Kidney epithelial cell (primary cell): ENCODE data around the gene TNS4. TPM values are rescaled to one million over a fixed set of nuclear protein-coding genes. Genes with fewer than 3 reads are reported as not detected.

Source experiments
- DNase-seq: peaks from one replicate; pipeline ENCODE4 v3.0.0-alpha.2; 2010; ENCODE audit warnings: low read depth
- H3K27me3 ChIP-seq: 2 replicates; pipeline ENCODE4 v1.6.0; 2011; ENCODE audit warnings: low read length; ENCODE audit not compliant: control insufficient read depth, insufficient read depth
- H3K36me3 ChIP-seq: 2 replicates; pipeline ENCODE4 v1.5.1; 2011; ENCODE audit warnings: low read length; ENCODE audit not compliant: control insufficient read depth, insufficient read depth
- H3K4me3 ChIP-seq: 2 replicates; pipeline ENCODE4 v1.5.1; 2011; ENCODE audit warnings: low read depth, mild to moderate bottlenecking, control low read depth, low read length
- CTCF ChIP-seq: IDR thresholded peaks from 2 replicates; pipeline ENCODE4 v1.5.1; 2011; ENCODE audit warnings: mild to moderate bottlenecking, moderate library complexity, low read length, control low read depth, inconsistent platforms; ENCODE audit not compliant: insufficient read depth, poor library complexity, severe bottlenecking
- total RNA-seq: library from RNA; depleted of rRNA; stranded (reverse); fragments of >200 nt; gene quantifications from 2 replicates; pipeline ENCODE4 v1.2.3, GENCODE V29; 2015

Gene TNS4, protein sequence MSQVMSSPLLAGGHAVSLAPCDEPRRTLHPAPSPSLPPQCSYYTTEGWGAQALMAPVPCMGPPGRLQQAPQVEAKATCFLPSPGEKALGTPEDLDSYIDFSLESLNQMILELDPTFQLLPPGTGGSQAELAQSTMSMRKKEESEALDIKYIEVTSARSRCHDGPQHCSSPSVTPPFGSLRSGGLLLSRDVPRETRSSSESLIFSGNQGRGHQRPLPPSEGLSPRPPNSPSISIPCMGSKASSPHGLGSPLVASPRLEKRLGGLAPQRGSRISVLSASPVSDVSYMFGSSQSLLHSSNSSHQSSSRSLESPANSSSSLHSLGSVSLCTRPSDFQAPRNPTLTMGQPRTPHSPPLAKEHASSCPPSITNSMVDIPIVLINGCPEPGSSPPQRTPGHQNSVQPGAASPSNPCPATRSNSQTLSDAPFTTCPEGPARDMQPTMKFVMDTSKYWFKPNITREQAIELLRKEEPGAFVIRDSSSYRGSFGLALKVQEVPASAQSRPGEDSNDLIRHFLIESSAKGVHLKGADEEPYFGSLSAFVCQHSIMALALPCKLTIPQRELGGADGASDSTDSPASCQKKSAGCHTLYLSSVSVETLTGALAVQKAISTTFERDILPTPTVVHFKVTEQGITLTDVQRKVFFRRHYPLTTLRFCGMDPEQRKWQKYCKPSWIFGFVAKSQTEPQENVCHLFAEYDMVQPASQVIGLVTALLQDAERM
- 0.34 TPM in 1 of 2 replicates, not detected in the other for total RNA-seq

- TF ChIP-seq CTCF, result no peak
- DNase-seq, result no peak
Measured at GRCh38 chr17:40501499-40501911, at the start of gene TNS4. TNS4 (minus strand) TSS chr17:40501623; CDS start chr17:40496425, 5,198 bp downstream.

GRCh38 chr17:40550608-40551007 lies 49.2 kb upstream of the TNS4 start:
- Histone ChIP-seq H3K27me3 (no peaks in the 10 kb centered on the region), H3K36me3 (no peaks in the 10 kb centered on the region), H3K4me3 (no peak overlapping the region)
- DNase-seq, result no peak
- TF ChIP-seq CTCF, result no peak

More at GRCh38 chr17:40501499-40501911, at the start of gene TNS4:
- Histone ChIP-seq H3K27me3 (no peaks in the 10 kb centered on the region), H3K4me3 (no peak within 1 kb of the TSS), H3K36me3 (no peaks in the 10 kb centered on the region)

- Histone ChIP-seq H3K4me3 (no peak overlapping the region), H3K27me3 (no peaks in the 10 kb centered on the region), H3K36me3 (no peaks in the 10 kb centered on the region)
- TF ChIP-seq CTCF, result no peak
- peak; percentile 37 for DNase-seq
Measured at GRCh38 chr17:40548982-40549685, 47.7 kb upstream of the TNS4 start.

DNA sequence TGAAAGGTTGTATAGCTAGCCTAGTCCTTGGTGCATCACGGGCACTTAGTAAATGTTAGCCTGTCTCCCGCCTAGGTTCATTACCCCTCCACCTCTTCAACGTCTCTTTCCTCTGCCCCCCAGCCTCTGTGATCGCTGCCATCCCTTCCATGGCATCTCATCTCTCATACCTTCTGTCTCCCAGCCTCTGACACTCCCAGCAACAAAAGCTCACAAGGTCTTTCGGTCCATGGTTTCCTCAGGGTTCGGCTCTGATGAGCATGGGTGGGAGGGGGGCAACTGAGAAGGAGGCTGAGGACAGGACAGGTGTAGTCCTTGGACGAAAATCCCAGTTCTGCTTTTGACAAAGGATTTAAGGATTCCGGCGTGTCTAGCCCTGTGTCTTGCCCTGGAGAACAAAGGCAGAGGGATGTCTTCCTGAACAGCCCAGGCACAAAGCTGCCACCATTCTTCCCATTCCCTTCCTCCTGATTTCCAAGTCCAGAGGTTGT lies 47.1 kb upstream of the TNS4 start:
- Histone ChIP-seq H3K4me3 (no peak overlapping the region), H3K27me3 (no peaks in the 10 kb centered on the region), H3K36me3 (no peaks in the 10 kb centered on the region)
- no peak for DNase-seq
- TF ChIP-seq CTCF, result no peak

DNA sequence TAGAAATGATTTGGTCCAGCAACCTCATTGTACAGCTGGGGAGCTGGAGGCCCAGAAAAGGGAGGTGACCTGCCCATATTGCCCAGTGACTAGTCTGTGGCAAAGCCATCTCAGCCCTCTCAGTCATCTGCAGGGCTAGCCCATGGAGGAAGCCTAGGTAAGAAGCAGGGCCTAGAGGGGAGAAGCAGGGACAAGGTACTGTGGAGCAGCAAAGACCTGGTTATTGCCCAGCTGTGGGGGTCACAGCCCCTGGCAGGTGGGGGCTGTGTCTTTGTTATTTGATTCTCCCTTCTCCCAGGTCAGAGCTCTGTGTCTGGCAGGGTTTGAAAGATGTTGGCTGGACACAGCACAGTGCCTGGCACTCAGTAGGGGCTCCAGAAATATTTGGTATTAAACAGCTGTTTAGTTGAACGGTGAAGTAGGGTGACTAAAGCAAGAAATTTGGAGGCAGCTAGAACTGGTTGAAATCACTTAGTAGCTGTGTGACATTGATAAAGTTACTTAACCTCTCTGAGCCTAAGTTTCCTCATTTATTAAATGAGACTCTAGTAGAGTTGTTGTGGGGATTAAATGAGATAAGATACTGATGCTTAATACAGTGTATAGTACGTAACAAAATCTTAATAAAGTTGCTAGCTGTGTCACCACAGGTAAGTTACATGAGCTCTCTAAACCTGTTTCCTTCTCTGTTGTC lies 46.5 kb upstream of the TNS4 start:
- H3K36me3 ChIP-seq, result no peaks in the 10 kb centered on the region
- no peaks in the 10 kb centered on the region for H3K27me3 ChIP-seq
- no peak overlapping the region for H3K4me3 ChIP-seq
- no peak for DNase-seq
- TF ChIP-seq CTCF, result no peak
